IPS-NIHi7 (cell line): ENCODE data around the gene ZNF384.
"Not testable (repeated sequence)": the region's sequence is repeated elsewhere in the genome, so short reads cannot be mapped to it uniquely, and the experiment has no call there.

Experiments
- DNase-seq: peaks from one replicate; pipeline ENCODE4 v3.0.0; 2012; ENCODE audit warnings: mixed read lengths; ENCODE audit errors: extremely low spot score

ZNF384 gene

DNA sequence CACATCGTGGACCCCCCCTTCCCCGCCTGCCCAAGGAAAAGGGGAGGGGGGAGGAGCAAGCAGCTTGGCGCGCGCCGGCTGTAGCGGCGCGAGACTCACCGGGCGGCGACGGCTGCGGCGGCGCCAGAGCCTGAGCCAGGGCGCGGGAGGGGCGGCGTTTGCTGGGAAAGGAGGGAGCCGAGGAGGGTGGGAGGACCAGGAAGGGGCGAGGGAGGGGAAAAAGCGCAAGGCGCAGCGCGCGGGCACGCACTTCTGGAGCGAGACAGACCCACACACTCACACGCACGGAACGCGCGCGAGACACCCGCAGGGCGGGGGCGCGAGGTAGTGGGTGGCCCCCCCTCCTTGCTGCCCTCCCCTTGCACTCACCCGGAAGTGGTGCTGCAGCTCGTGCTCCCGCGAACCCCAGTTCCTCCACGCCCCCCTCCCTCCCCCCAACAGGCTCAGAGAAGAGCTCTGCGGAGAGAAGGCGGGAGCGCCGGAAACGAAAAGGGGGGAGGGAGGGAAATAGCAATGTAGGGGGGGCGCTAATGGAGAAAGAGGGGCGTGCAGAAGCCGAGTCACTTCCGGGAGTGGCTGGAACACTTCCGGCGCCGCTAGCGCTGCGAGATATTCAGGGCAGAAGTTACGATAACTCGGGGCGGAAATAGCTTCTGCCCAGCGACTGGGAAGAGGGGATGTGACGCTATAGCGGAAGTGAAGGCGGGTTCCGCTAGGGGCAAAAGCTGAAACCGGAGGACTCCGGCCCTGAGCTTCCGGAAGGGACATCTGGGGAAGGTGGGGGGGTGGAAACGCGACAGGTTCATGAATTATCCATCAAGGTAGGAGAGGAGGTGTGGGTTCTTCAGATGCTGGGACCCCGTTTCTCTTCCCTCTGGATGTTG is at the start of gene ZNF384:
TSS of gene ZNF384 (minus strand) at position 377 of the 884 bp plus-strand sequence. CDS start 9,855 bp downstream, outside the sequence.
- peak; percentile 97 for DNase-seq

GRCh38 chr12:6736754-6737153 is 47.6 kb upstream of the ZNF384 start:
- DNase-seq, result no peak

- DNase-seq, result peak; percentile 69
These were observed 46.4 kb upstream of the ZNF384 start for GRCh38 chr12:6735448-6736191.

- DNase-seq, result no peak
These were observed 45.6 kb upstream of the ZNF384 start for GRCh38 chr12:6734506-6735387.

DNA sequence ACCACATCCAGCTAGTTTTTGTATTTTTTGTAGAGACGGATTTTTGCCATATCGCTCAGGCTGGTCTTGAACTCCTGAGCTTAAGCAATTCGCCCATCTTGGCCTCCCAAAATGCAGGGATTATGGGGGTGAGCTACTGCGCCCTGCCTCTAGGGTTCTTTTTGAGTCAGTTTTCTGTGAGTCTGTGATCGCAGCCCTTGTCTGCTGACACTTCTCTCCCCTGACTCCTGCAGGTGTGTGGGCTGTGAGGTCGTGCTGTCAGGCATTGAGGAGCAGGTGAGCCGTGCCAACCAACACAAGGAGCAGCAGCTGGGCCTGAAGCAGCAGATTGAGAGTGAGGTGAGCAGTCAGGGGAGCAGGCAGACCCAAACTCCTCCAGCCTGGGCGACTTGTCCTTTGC is 41.0 kb upstream of the ZNF384 start:
- no peak for DNase-seq

GRCh38 chr12:6729186-6729585 is 40.0 kb upstream of the ZNF384 start:
- no peak for DNase-seq

- no peak for DNase-seq
These were observed 36.2 kb upstream of the ZNF384 start for GRCh38 chr12:6725350-6725749.

DNA sequence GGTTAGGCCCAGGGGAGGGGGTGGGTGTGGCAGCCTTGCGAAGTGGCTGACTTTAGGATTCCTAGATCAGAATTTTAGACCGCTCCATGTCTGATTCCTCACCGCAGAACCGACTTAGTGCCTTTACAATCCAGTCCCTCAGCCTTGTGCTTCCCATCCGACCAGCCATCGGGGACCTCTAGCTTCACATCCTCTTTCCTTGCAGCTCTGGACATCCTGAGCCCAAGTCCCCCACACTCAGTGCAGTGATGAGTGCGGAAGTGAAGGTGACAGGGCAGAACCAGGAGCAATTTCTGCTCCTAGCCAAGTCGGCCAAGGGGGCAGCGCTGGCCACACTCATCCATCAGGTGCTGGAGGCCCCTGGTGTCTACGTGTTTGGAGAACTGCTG is 35.2 kb upstream of the ZNF384 start:
- peak; percentile 31 for DNase-seq

DNA sequence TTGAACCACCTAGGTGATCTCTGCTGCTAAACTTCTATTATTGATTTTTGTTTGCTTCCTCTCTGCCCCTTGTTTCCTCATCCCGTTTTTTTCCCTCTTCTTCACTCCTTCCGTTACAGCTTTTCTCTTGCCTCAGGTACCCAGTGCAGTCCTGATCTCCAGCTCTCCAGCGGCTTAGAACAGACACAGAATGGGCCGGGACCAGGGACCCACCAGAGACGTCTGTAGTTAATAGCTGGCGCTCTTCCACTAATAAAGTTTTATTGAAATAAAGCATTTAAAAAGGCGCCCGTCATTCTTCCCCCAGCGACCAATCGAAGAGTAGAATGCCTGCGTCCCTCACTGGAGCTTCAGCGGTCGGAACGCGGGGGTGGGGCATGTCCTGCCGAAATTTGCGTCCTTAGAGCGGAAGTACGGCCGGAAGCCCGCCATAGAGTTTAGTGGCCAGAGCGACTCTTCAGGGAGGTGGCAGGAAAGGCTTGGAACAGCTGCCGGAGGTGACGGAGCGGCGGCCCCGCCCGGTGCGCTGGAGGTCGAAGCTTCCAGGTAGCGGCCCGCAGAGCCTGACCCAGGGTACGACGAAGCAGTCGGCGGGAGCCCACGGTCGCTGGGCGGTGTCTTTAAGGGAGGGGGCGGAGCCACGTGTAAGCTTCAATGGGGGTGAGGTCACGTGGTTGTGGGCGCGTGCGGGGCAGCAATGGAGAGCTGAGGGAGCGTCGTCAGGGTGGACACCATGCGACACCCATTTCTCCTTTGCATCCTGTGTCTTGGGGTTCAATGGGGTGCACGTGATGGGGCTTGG is 34.6 kb upstream of the ZNF384 start, which contains the start of gene COPS7A:
TSS of gene COPS7A (plus strand) at position 440 of the 802 bp plus-strand sequence. CDS start 611 bp downstream, outside the sequence.
- DNase-seq, result peak; percentile 98

DNA sequence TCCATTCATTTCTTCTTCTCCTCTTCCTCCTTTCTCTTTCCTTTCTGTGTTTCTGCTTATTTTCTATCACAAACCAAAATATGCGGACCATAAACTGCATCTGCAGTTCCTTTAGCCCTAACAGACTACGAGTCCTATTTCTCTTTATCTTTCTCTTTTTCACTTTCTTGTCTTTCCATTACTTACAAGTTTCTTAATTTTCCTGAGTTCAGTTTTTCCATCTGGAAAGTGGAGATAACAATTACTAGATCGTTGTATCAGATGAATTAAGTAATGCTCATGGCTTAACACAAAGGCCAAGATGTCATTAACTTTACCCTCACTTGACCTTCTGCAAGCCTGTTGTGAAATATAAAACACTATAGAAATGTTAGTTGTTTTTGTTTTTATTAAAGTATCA is 33.7 kb upstream of the ZNF384 start:
- no peak for DNase-seq

DNA sequence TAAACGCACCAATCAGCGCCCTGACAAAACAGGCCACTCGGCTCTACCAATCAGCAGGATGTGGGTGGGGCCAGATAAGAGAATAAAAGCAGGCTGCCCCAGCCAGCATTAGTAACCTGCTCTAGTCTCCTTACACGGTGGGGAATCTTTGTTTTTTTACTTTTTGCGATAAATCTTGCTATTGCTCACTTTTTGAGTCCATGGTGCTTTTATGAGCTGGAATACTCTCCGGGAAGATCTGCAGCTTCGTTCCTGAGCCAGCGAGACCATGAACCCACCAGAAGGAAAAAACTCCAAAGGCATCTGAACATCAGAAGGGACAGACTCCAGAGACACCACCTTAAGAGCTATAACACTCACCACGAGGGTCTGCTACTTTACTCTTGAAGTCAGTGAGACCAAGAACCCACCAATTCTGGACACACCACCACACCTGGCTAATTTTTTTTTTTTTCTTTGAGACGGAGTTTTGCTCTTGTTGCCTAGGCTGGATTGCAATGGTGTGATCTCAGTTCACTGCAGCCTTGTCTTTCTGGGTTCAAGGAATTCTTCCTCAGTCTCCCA is 27.8 kb upstream of the ZNF384 start:
- no peak for DNase-seq

DNA sequence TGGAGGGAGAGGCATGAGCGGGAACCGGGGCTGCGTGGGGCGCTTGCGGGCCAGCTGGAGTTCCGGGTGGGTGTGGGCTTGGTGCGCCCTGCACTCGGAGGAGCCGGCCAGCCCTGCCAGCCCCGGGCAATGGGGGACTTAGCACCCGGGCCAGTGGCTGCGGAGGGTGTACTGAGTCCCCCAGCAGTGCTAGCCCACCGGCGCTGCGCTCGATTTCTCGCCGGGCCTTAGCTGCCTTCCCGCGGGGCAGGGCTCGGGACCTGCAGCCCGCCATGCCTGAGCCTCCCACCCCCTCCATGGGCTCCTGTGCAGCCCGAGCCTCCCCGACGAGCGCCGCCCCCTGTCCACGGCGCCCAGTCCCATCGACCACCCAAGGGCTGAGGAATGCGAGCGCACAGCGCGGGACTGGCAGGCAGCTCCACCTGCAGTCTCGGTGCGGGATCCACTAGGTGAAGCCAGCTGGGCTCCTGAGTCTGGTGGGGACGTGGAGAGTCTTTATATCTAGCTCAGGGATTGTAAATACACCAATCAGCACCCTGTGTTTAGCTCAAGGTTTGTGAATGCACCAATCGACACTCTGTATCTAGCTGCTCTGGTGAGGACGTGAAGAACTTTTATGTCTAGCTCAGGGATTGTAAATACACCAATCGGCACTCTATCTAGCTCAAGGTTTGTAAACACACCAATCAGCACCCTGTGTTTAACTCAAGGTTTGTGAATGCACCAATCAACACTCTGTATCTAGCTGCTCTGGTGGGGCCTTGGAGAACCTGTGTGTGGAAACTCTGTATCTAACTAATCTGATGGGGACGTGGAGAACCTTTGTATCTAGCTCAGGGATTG is 27.1 kb upstream of the ZNF384 start:
- not testable (repeated sequence) for DNase-seq

- no peak for DNase-seq
These were observed 19.8 kb upstream of the ZNF384 start for GRCh38 chr12:6708960-6709394.

DNA sequence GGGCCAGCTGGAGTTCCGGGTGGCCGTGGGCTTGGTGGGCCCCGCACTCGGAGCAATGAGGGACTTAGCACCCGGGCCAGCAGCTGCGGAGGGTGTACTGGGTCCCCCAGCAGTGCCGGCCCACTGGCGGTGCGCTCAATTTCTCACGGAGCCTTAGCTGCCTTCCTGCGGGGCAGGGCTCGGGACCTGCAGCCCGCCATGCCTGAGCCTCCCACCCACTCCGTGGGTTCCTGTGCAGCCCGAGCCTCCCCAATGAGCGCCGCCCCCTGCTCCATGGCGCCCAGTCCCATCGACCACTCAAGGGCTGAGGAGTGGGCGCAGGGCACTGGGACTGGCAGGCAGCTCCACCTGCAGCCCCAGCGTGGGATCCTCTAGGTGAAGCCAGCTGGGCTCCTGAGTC is 19.2 kb upstream of the ZNF384 start:
- not testable (repeated sequence) for DNase-seq

GRCh38 chr12:6703631-6704030 is 14.5 kb upstream of the ZNF384 start:
- peak; percentile 57 for DNase-seq

GRCh38 chr12:6701078-6701768 is 12.0 kb upstream of the ZNF384 start:
- DNase-seq, result no peak

GRCh38 chr12:6700646-6701051 is 11.5 kb upstream of the ZNF384 start, which contains the start of gene PIANP:
TSS of gene PIANP (minus strand) at chr12:6700815. CDS start at chr12:6698061, 2,754 bp downstream.
- peak; percentile 45 for DNase-seq

DNA sequence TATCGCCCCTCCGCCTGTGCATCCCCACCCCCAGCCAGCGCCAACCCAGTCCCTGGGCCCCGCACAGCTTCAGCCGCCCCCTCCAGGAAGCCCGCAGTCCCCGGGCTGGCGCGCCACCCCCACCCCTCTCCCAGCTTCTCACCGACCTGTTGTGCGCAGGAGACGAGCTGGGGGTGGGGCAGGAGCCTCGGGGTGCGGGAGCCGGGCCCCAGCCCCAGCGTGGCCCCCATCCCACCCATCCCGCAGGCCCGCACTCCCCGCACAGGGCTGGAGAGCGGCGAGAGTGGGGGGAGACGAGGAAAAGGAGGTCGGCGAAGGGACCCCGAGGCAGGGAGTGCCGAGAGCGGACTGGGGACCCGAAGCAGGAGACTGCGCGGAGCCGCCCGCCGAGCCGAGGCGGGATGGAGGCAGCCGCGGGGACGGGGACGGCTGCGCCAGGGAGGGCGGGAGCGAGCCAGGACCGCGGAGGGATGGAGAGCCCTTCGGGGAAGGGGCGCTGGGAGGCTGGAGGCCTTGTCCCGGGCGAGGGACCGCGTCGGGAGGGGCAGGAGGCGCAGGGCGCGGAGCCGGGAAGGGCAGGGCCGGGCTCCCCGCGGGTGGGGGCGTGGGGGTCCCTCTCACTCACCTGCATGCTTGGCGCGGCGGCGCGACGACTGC is 10.9 kb upstream of the ZNF384 start:
- DNase-seq, result peak; percentile 65
